ENCODE measurements around the gene PPP2R1A. TPM values are rescaled to one million over a fixed set of nuclear protein-coding genes. Genes with fewer than 3 reads are reported as not detected.
A peak's percentile ranks its signal among the peaks of the same experiment; 100 is the strongest.

PPP2R1A gene
- total RNA-seq, 4 donors from 2014 or later, result 200 to 226 (median 224) TPM

- H3K4me3 ChIP-seq (ENCODE audit: low read depth, poor library complexity, severe bottlenecking), result no peak overlapping the region
- intact Hi-C loops (cut with DNase I; ENCODE audit: low total_unique reads), result no loop called here
- no peak for TF ChIP-seq POLR2A (IDR thresholded peaks at IDR 0.05)
- DNase-seq (ENCODE audit: low spot score in 2 of 2), result peak in 1 of 2 donors; percentile 45
- WGBS, 2 donors, result 69 to 85% methylated on average over 6 of the region's 6 CpGs
These were observed 87.6 kb downstream of the PPP2R1A start for GRCh38 chr19:52277471-52277870.

Small RNA genes lying within 50 kb of the gene (microRNA-seq; reads per million reads assigned to microRNA genes)
- 0 reads per million in 2 donors for gene MIR6801 (ENCODE audit: borderline number of aligned reads in 1 of 2, borderline replicate concordance in 2 of 2)

Other genes starting within 250 kb of the PPP2R1A start
- gene ZNF350, start 203.2 kb upstream of the PPP2R1A start, total RNA-seq, result 10 to 100 TPM in 2 of 4 donors, 1 to 10 TPM in 2; 7.3 to 21.9 (median 12.1) TPM
- gene ZNF615, start 181.8 kb upstream of the PPP2R1A start, total RNA-seq, result 10 to 100 TPM; 10.6 to 19.2 (median 16.3) TPM
- gene ZNF614, start 161.7 kb upstream of the PPP2R1A start, total RNA-seq, result 1 to 10 TPM; 3.9 to 6.4 (median 4.3) TPM
- gene ZNF432, start 141.2 kb upstream of the PPP2R1A start, total RNA-seq, result 10 to 100 TPM in 2 of 4 donors, 1 to 10 TPM in 2; 8.2 to 20.7 (median 11.2) TPM
- 10 to 100 TPM; 15.0 to 34.1 (median 19.3) TPM for gene ZNF841, start 94.3 kb upstream of the PPP2R1A start, total RNA-seq
- gene ZNF616, start 50.1 kb upstream of the PPP2R1A start, total RNA-seq, result 10 to 100 TPM in 2 of 4 donors, 1 to 10 TPM in 2; 7.8 to 12.6 (median 9.8) TPM
- 10 to 100 TPM; 15.3 to 35.3 (median 24.7) TPM for gene ZNF836, start 18.4 kb upstream of the PPP2R1A start, total RNA-seq
- gene ZNF766, start 79.5 kb downstream of the PPP2R1A start, total RNA-seq, result 10 to 100 TPM in 3 of 4 donors, 1 to 10 TPM in 1; 8.0 to 18.4 (median 14.6) TPM
- gene ZNF480, start 107.1 kb downstream of the PPP2R1A start, total RNA-seq, result 1 to 10 TPM; 2.8 to 6.2 (median 5.7) TPM
- 1 to 10 TPM in 1 of 4 donors, under 1 TPM in 3; 0.67 to 1.3 (median 0.87) TPM for gene ZNF610, start 146.2 kb downstream of the PPP2R1A start, total RNA-seq
- 10 to 100 TPM; 15.2 to 19.7 (median 15.7) TPM for gene ZNF880, start 179.9 kb downstream of the PPP2R1A start, total RNA-seq
- 10 to 100 TPM; 13.4 to 17.9 (median 14.7) TPM for gene ZNF528, start 207.8 kb downstream of the PPP2R1A start, total RNA-seq
- gene ZNF534, start 239.1 kb downstream of the PPP2R1A start, total RNA-seq, result under 1 TPM in 2 of 4 donors, not detected in 2; 0.13 to 0.19 TPM

All from lower leg skin (tissue), 4 donors.